NCI-H146 treated with DMSO at 0.1 percent for 48 hours (cell line): ENCODE data around the gene LARP1.

Source experiments
- DNase-seq: peaks from one replicate; lab custom pipeline; 2025; ENCODE audit not compliant: unreplicated experiment; lab: John Stamatoyannopoulos, UW

The LARP1 gene

GRCh38 chr5:154788212-154788611 lies 33.0 kb downstream of the LARP1 start:
- no peak for DNase-seq

GRCh38 chr5:154791535-154791934 lies 36.4 kb downstream of the LARP1 start:
- DNase-seq = no peak

- DNase-seq = no peak
These were observed 38.7 kb downstream of the LARP1 start for GRCh38 chr5:154793599-154794524.

GRCh38 chr5:154794525-154795234 lies 39.5 kb downstream of the LARP1 start:
- DNase-seq = no peak

- DNase-seq = no peak
These were observed 40.0 kb downstream of the LARP1 start for GRCh38 chr5:154795235-154795596.

GRCh38 chr5:154797762-154798161 lies 42.6 kb downstream of the LARP1 start:
- DNase-seq = no peak

GRCh38 chr5:154800582-154800981 lies 45.4 kb downstream of the LARP1 start:
- no peak for DNase-seq

GRCh38 chr5:154801083-154801482 lies 45.9 kb downstream of the LARP1 start:
- DNase-seq = no peak

- no peak for DNase-seq
These were observed 46.9 kb downstream of the LARP1 start for GRCh38 chr5:154802050-154802449.

- no peak for DNase-seq
These were observed 51.0 kb downstream of the LARP1 start for GRCh38 chr5:154806176-154806575.

- no peak for DNase-seq
These were observed 56.1 kb downstream of the LARP1 start for GRCh38 chr5:154811239-154811638.

- DNase-seq = peak; percentile 2
These were observed 56.7 kb downstream of the LARP1 start for GRCh38 chr5:154811653-154812465.

GRCh38 chr5:154813158-154813557 lies 58.0 kb downstream of the LARP1 start:
- DNase-seq = no peak

- DNase-seq = no peak
These were observed 58.6 kb downstream of the LARP1 start for GRCh38 chr5:154813736-154814135.

- DNase-seq = no peak
These were observed 59.8 kb downstream of the LARP1 start for GRCh38 chr5:154815025-154815424.

- no peak for DNase-seq
These were observed 60.6 kb downstream of the LARP1 start for GRCh38 chr5:154815684-154816247.

- no peak for DNase-seq
These were observed 61.8 kb downstream of the LARP1 start for GRCh38 chr5:154816891-154817492.

- no peak for DNase-seq
These were observed 62.6 kb downstream of the LARP1 start for GRCh38 chr5:154817815-154818214.

GRCh38 chr5:154818471-154819116 lies 63.4 kb downstream of the LARP1 start:
- DNase-seq = no peak

- no peak for DNase-seq
These were observed 64.4 kb downstream of the LARP1 start for GRCh38 chr5:154819546-154819945.
